Spleen (tissue), 11 donors: Measurements from ENCODE around the gene CYB561D2. TPM values are rescaled to one million over a fixed set of nuclear protein-coding genes. Genes with fewer than 3 reads are reported as not detected.
A peak's percentile ranks its signal among the peaks of the same experiment; 100 is the strongest.

Experiments
- DNase-seq: peaks from one replicate; pipeline ENCODE4 v3.0.0-alpha.2; 2020
- H3K27ac ChIP-seq, 8 donors: fragments of 200-600 bp; sonication (generic) in 7 of 8; 1 replicate in 4 of 8; 2 replicates in 4 of 8; pipeline versions ENCODE4 v1.5.0 to v1.8.0; 2016 to 2021; ENCODE audit warnings: inconsistent platforms in 4 of 8, mild to moderate bottlenecking in 4 of 8, moderate library complexity in 1 of 8
- H3K27me3 ChIP-seq, 7 donors: fragments of 200-600 bp; sonication (generic) in 6 of 7; replicated peaks in 1 of 7; 1 replicate in 4 of 7; 2 replicates in 3 of 7; pipeline versions ENCODE4 v1.5.0 to v1.8.0; 2016 to 2021; ENCODE audit warnings: inconsistent platforms in 3 of 7, mild to moderate bottlenecking in 1 of 7
- H3K36me3 ChIP-seq, 6 donors: fragments of 200-600 bp; sonication (generic) in 5 of 6; 1 replicate in 4 of 6; 2 replicates in 2 of 6; pipeline versions ENCODE4 v1.5.0 to v1.8.0; 2016 to 2021; ENCODE audit warnings: inconsistent platforms in 2 of 6
- H3K4me1 ChIP-seq, 6 donors: fragments of 200-600 bp; sonication (generic) in 5 of 6; 1 replicate in 3 of 6; 2 replicates in 3 of 6; pipeline versions ENCODE4 v1.5.0 to v1.8.0; 2016 to 2021; ENCODE audit warnings: inconsistent platforms in 3 of 6
- H3K4me3 ChIP-seq, 8 donors: fragments of 200-600 bp; sonication (generic) in 7 of 8; 1 replicate in 4 of 8; 2 replicates in 4 of 8; pipeline versions ENCODE4 v1.5.0 to v1.8.0; 2016 to 2021; ENCODE audit warnings: inconsistent platforms in 4 of 8, mild to moderate bottlenecking in 4 of 8, moderate library complexity in 2 of 8
- H3K9me3 ChIP-seq, 8 donors: fragments of 200-600 bp; sonication (generic) in 7 of 8; 1 replicate in 4 of 8; 2 replicates in 4 of 8; pipeline versions ENCODE4 v1.5.0 to v1.8.0; 2016 to 2021; ENCODE audit warnings: inconsistent platforms in 4 of 8
- CTCF ChIP-seq, 11 experiments: fragments of 200-600 bp in 7 of 11; fragments of 450-650 bp in 4 of 11; sonication (generic) in 4 of 11; IDR thresholded peaks in 8 of 11; conservative IDR thresholded peaks in 3 of 11; 1 replicate in 7 of 11; 2 replicates in 4 of 11; pipeline versions ENCODE4 v1.4.0 to v1.8.0; 2016 to 2021; ENCODE audit warnings: antibody characterized with exemption in 11 of 11, inconsistent platforms in 4 of 11, mild to moderate bottlenecking in 1 of 11
- POLR2A ChIP-seq, 3 donors: fragments of 450-650 bp; IDR thresholded peaks; one replicate each; pipeline ENCODE4 v1.5.1; 2017; ENCODE audit warnings: antibody characterized with exemption in 3 of 3, mild to moderate bottlenecking in 1 of 3
- POLR2AphosphoS5 ChIP-seq, 3 donors: sonication (generic); formaldehyde crosslinking; IDR thresholded peaks; one replicate each; pipeline ENCODE4 v1.5.1; 2017; ENCODE audit warnings: antibody characterized with exemption in 3 of 3
- WGBS, 5 donors: extraction: QIAGEN DNeasy Blood & Tissue Kit in 3 of 5; methylation state at CpG; one replicate each; pipeline versions ENCODE4 v1.1.5 to v1.1.7; 2013 to 2018; 5-methylcytosine and 5-hydroxymethylcytosine counted together
- intact Hi-C: fragments of 100-400 bp; cut with DNase I; formaldehyde crosslinking; loops from one replicate; pipeline ENCODE4 v1.15.0; 2023; ENCODE audit warnings: low total_unique reads
- polyA plus RNA-seq, 3 donors: library from polyadenylated mRNA; stranded (reverse); fragments of 200-250 nt; gene quantifications; one replicate each; pipeline ENCODE4 v1.2.1, GENCODE V29; 2013
- total RNA-seq, 7 donors: library from RNA; depleted of rRNA in 3 of 7; stranded (reverse); fragments of >200 nt in 3 of 7; fragmentation: NEBNext Ultra II Directional in 4 of 7; extraction: Animal tissue kit (Norgen Biotek cat#: 25700) in 4 of 7; gene quantifications; one replicate each; pipeline versions ENCODE4 v1.1.0 to v1.2.1, GENCODE V29; 2016 to 2021
- donor health status: healthy with polysubstance abuse.
- donor health status: DM: no; HTN: no; CAD: no; lungs with moderate emphysema.
- donor health status: DM: no; HTN: no; CAD: no.
- donor health status: Bipolar disorder and iron deficiency.
- donor health status: healthy.
- donor health status: DM: no; HTN: no; CAD: no.
- donor health status: DM: yes; HTN: yes; CAD: no.

Gene CYB561D2
- total and polyA plus RNA-seq, 10 donors, result 18.7 to 35.2 (median 26.4) TPM

GRCh38 chr3:50378024-50378423 lies 27.4 kb downstream of the CYB561D2 start:
- intact Hi-C loops, result no loop called here
- Histone ChIP-seq H3K27me3 (peaks cover 0 to 2% (median 0%) of the 10 kb centered on the region in 7 donors), H3K9me3 (no peaks in the 10 kb centered on the region), H3K36me3 (no peaks in the 10 kb centered on the region), H3K4me1 (peaks cover 0 to 6% (median under 1%) of the 10 kb centered on the region in 6 donors), H3K4me3 (no peak overlapping the region), H3K27ac (no peak overlapping the region)
- WGBS, 5 donors, result 80 to 92% (median 83%) methylated on average over 6 of the region's 6 CpGs
- TF ChIP-seq POLR2A (IDR thresholded peaks at IDR 0.05) (no peak), POLR2AphosphoS5 (IDR thresholded peaks at IDR 0.05) (no peak), CTCF (IDR thresholded peaks at IDR 0.05 in 8 of 11, conservative IDR thresholded peaks at IDR 0.05 in 3 of 11) (no peak)
- no peak for DNase-seq

GRCh38 chr3:50378757-50379156 lies 28.1 kb downstream of the CYB561D2 start:
- TF ChIP-seq CTCF (IDR thresholded peaks at IDR 0.05 in 8 of 11, conservative IDR thresholded peaks at IDR 0.05 in 3 of 11) (no peak), POLR2AphosphoS5 (IDR thresholded peaks at IDR 0.05) (no peak), POLR2A (IDR thresholded peaks at IDR 0.05) (no peak)
- Histone ChIP-seq H3K27ac (no peak overlapping the region), H3K27me3 (no peaks in the 10 kb centered on the region), H3K4me1 (peaks cover 0 to 11% (median 2%) of the 10 kb centered on the region in 6 donors), H3K36me3 (no peaks in the 10 kb centered on the region), H3K9me3 (no peaks in the 10 kb centered on the region), H3K4me3 (no peak overlapping the region)
- DNase-seq, result no peak
- intact Hi-C loops, result no loop called here
- WGBS, 5 donors, result 86 to 95% (median 92%) methylated on average over 14 to 17 of the region's 17 CpGs

- H3K36me3 ChIP-seq, result no peaks in the 10 kb centered on the region
- intact Hi-C loops, result no loop called here
- TF ChIP-seq POLR2A (IDR thresholded peaks at IDR 0.05), result no peak
- TF ChIP-seq POLR2AphosphoS5 (IDR thresholded peaks at IDR 0.05), result no peak
- no peak for TF ChIP-seq CTCF (IDR thresholded peaks at IDR 0.05 in 8 of 11, conservative IDR thresholded peaks at IDR 0.05 in 3 of 11)
- no peaks in the 10 kb centered on the region for H3K9me3 ChIP-seq
- 85 to 95% (median 91%) methylated on average over 14 to 17 of the region's 17 CpGs for WGBS, 5 donors
- peaks cover 0 to 11% (median 2%) of the 10 kb centered on the region in 6 donors for H3K4me1 ChIP-seq
- no peak for DNase-seq
- peak overlapping the region in 1 of 8 donors; percentile 59 for H3K27ac ChIP-seq
- H3K4me3 ChIP-seq, result no peak overlapping the region
- no peaks in the 10 kb centered on the region for H3K27me3 ChIP-seq
Observed at GRCh38 chr3:50380405-50381085, 29.9 kb downstream of the CYB561D2 start.

GRCh38 chr3:50381383-50381782 lies 30.7 kb downstream of the CYB561D2 start:
- no peak for TF ChIP-seq POLR2AphosphoS5 (IDR thresholded peaks at IDR 0.05)
- no peak for TF ChIP-seq CTCF (IDR thresholded peaks at IDR 0.05 in 8 of 11, conservative IDR thresholded peaks at IDR 0.05 in 3 of 11)
- TF ChIP-seq POLR2A (IDR thresholded peaks at IDR 0.05), result no peak
- Histone ChIP-seq H3K36me3 (no peaks in the 10 kb centered on the region), H3K4me3 (no peak overlapping the region), H3K27ac (peak overlapping the region in 1 of 8 donors; percentile 59), H3K9me3 (no peaks in the 10 kb centered on the region), H3K4me1 (peaks cover 0 to 11% (median 2%) of the 10 kb centered on the region in 6 donors), H3K27me3 (no peaks in the 10 kb centered on the region)
- intact Hi-C loops, result no loop called here
- WGBS, 5 donors, result 80 to 92% (median 87%) methylated on average over 4 of the region's 4 CpGs
- no peak for DNase-seq
